H9 (cell line): ENCODE measurements around the gene UPK3A. TPM values are rescaled to one million over a fixed set of nuclear protein-coding genes. Genes with fewer than 3 reads are reported as not detected.

Experiments
- DNase-seq: peaks from one replicate; pipeline ENCODE4 v3.0.0-alpha.2; 2017
- H2AFZ ChIP-seq: one replicate; pipeline ENCODE4 v1.6.1; 2013; ENCODE audit warnings: mild to moderate bottlenecking, low read length, control low read depth, moderate library complexity
- H2AK5ac ChIP-seq: 2 replicates; pipeline ENCODE4 v1.6.1; 2013; ENCODE audit warnings: low read length, control low read depth, mixed read lengths; ENCODE audit not compliant: insufficient read length
- H2BK120ac ChIP-seq: one replicate; pipeline ENCODE4 v1.6.1; 2013; ENCODE audit warnings: low read depth, mild to moderate bottlenecking, low read length, control low read depth, inconsistent platforms; ENCODE audit not compliant: poor library complexity, severe bottlenecking
- H2BK12ac ChIP-seq: 2 replicates; pipeline ENCODE4 v1.6.1; 2013; ENCODE audit warnings: low read length, control low read depth, mixed read lengths, low read depth; ENCODE audit not compliant: insufficient read length
- H2BK15ac ChIP-seq: 2 replicates; pipeline ENCODE4 v1.6.1; 2013; ENCODE audit warnings: low read depth, low read length, control low read depth
- H2BK20ac ChIP-seq: one replicate; pipeline ENCODE4 v1.6.1; 2013; ENCODE audit warnings: low read depth, mild to moderate bottlenecking, low read length, control low read depth, inconsistent platforms; ENCODE audit not compliant: poor library complexity, severe bottlenecking
- H2BK5ac ChIP-seq: 2 replicates; pipeline ENCODE4 v1.6.1; 2013; ENCODE audit warnings: low read length, control low read depth, mixed read lengths; ENCODE audit not compliant: insufficient read length
- H3K14ac ChIP-seq: 2 replicates; pipeline ENCODE4 v1.6.1; 2013; ENCODE audit warnings: low read length, control low read depth; ENCODE audit not compliant: insufficient read depth
- H3K18ac ChIP-seq: 2 replicates; pipeline ENCODE4 v1.6.1; 2013; ENCODE audit warnings: low read depth, mild to moderate bottlenecking, mixed read lengths, low read length, control low read depth; ENCODE audit not compliant: insufficient read length
- H3K23ac ChIP-seq: 2 replicates; pipeline ENCODE4 v1.6.1; 2013; ENCODE audit warnings: low read length, control low read depth, mixed read lengths, low read depth; ENCODE audit not compliant: insufficient read length
- H3K23me2 ChIP-seq: 2 replicates; pipeline ENCODE4 v1.6.1; 2013; ENCODE audit warnings: low read depth, mild to moderate bottlenecking, mixed read lengths, low read length, control low read depth; ENCODE audit not compliant: insufficient read length, poor library complexity, severe bottlenecking
- H3K27ac ChIP-seq: 2 replicates; pipeline ENCODE4 v1.5.1; 2013; ENCODE audit warnings: low read length, control low read depth, mixed read lengths, low read depth; ENCODE audit not compliant: insufficient read length
- H3K27me3 ChIP-seq: 2 replicates; pipeline ENCODE4 v1.6.1; 2013; ENCODE audit warnings: low read length, control low read depth, inconsistent platforms; ENCODE audit not compliant: insufficient read depth
- H3K4ac ChIP-seq: 2 replicates; pipeline ENCODE4 v1.6.1; 2013; ENCODE audit warnings: low read depth, mild to moderate bottlenecking, control low read depth, inconsistent platforms, low read length, moderate library complexity
- H3K4me1 ChIP-seq: 2 replicates; pipeline ENCODE4 v1.6.1; 2013; ENCODE audit warnings: low read length, control low read depth, inconsistent platforms; ENCODE audit not compliant: insufficient read depth
- H3K4me2 ChIP-seq: 2 replicates; pipeline ENCODE4 v1.6.1; 2013; ENCODE audit warnings: low read length, control low read depth, mixed read lengths; ENCODE audit not compliant: insufficient read length, insufficient read depth
- H3K56ac ChIP-seq: 2 replicates; pipeline ENCODE4 v1.6.1; 2013; ENCODE audit warnings: low read depth, mild to moderate bottlenecking, mixed read lengths, low read length, control low read depth; ENCODE audit not compliant: insufficient read length
- H3K79me1 ChIP-seq: 2 replicates; pipeline ENCODE4 v1.6.1; 2013; ENCODE audit warnings: low read depth, mild to moderate bottlenecking, moderate library complexity, low read length, control low read depth, inconsistent platforms; ENCODE audit not compliant: insufficient read depth, poor library complexity, severe bottlenecking
- H3K79me2 ChIP-seq: 2 replicates; pipeline ENCODE4 v1.6.1; 2013; ENCODE audit warnings: low read length, control low read depth, inconsistent platforms; ENCODE audit not compliant: insufficient read depth
- H3K9ac ChIP-seq: 2 replicates; pipeline ENCODE4 v1.6.1; 2013; ENCODE audit warnings: low read length, control low read depth, mixed read lengths; ENCODE audit not compliant: insufficient read length; ENCODE audit errors: extremely low read depth
- H3K9me3 ChIP-seq: one replicate; pipeline ENCODE4 v1.6.1; 2013; ENCODE audit warnings: low read depth, low read length, inconsistent platforms; ENCODE audit not compliant: control insufficient read depth
- H3T11ph ChIP-seq: one replicate; pipeline ENCODE4 v1.6.1; 2013; ENCODE audit warnings: mild to moderate bottlenecking, low read length, control low read depth, inconsistent platforms
- H4K20me1 ChIP-seq: one replicate; pipeline ENCODE4 v1.6.1; 2013; ENCODE audit not compliant: control insufficient read depth, insufficient read length, insufficient read depth
- H4K5ac ChIP-seq: 2 replicates; pipeline ENCODE4 v1.6.1; 2013; ENCODE audit warnings: low read depth, mild to moderate bottlenecking, mixed read lengths, low read length, control low read depth; ENCODE audit not compliant: insufficient read length
- H4K8ac ChIP-seq: replicated peaks from 2 replicates; pipeline ENCODE4 v1.6.1; 2013; ENCODE audit warnings: low read length, control low read depth, mixed read lengths, low read depth; ENCODE audit not compliant: insufficient read length
- H4K91ac ChIP-seq: 2 replicates; pipeline ENCODE4 v1.6.1; 2013; ENCODE audit warnings: low read depth, mild to moderate bottlenecking, moderate library complexity, mixed read lengths, low read length, control low read depth; ENCODE audit not compliant: insufficient read length
- H3K27ac Mint-ChIP-seq, 3 experiments: 2 replicates in 2 of 3; 3 replicates in 1 of 3; pipeline ENCODE4 v1.8.0; 2020 to 2021; ENCODE audit warnings: mixed read lengths in 3 of 3, mild to moderate bottlenecking in 1 of 3, moderate library complexity in 1 of 3
- H3K27me3 Mint-ChIP-seq: 2 replicates; pipeline ENCODE4 v1.8.0; 2021; ENCODE audit warnings: low read depth, mild to moderate bottlenecking, moderate library complexity, mixed read lengths
- H3K36me3 Mint-ChIP-seq, 3 experiments: 2 replicates in 2 of 3; 3 replicates in 1 of 3; pipeline ENCODE4 v1.8.0; 2020 to 2021; ENCODE audit warnings: low read depth in 3 of 3, mixed read lengths in 3 of 3; ENCODE audit not compliant: insufficient read depth in 1 of 3
- H3K4me1 Mint-ChIP-seq, 2 experiments: 2 replicates each; pipeline ENCODE4 v1.8.0; 2020; ENCODE audit warnings: mixed read lengths in 2 of 2
- H3K4me3 Mint-ChIP-seq, 2 experiments: 2 replicates in 1 of 2; 3 replicates in 1 of 2; pipeline ENCODE4 v1.8.0; 2020 to 2021; ENCODE audit warnings: mild to moderate bottlenecking in 2 of 2, mixed read lengths in 2 of 2, moderate library complexity in 1 of 2
- H3K9me3 Mint-ChIP-seq, 2 experiments: 2 replicates in 1 of 2; 3 replicates in 1 of 2; pipeline ENCODE4 v1.8.0; 2020; ENCODE audit warnings: mild to moderate bottlenecking in 2 of 2, mixed read lengths in 2 of 2, moderate library complexity in 1 of 2
- WGBS: extraction: QIAGEN DNeasy Blood & Tissue Kit; methylation state at CpG from one replicate; pipeline ENCODE4 v1.1.7; 2013; ENCODE audit warnings: missing lambda C conversion rate, low lambda C conversion rate, mixed read lengths; ENCODE audit not compliant: insufficient read length; ENCODE audit errors: extremely low coverage; 5-methylcytosine and 5-hydroxymethylcytosine counted together
- total RNA-seq: library from RNA; stranded (reverse); gene quantifications from 2 replicates; pipeline ENCODE4 v1.2.1, GENCODE V29; 2021
- TF ChIP-seq, protein P1 (sequence below): fragments of 200-600 bp; sonication (generic); conservative IDR thresholded peaks from 3 replicates; pipeline ENCODE4 v1.8.0; 2021; ENCODE audit warnings: antibody characterized with exemption, mild to moderate bottlenecking

UPK3A gene
- total RNA-seq, 1 experiment from 2014 or later = not detected

GRCh38 chr22:45323695-45324094 is 38.9 kb downstream of the UPK3A start:
- Histone ChIP-seq H3K27ac (no peak overlapping the region), H3K9me3 (no peaks in the 10 kb centered on the region), H2BK5ac (no peak overlapping the region), H2BK120ac (no peak overlapping the region), H3K9ac (no peak overlapping the region), H3K56ac (no peak overlapping the region), H2BK20ac (no peak overlapping the region), H4K8ac (no peak overlapping the region), H3K23ac (no peak overlapping the region), H3K27me3 (no peaks in the 10 kb centered on the region), H2AK5ac (no peak overlapping the region), H3T11ph (no peak overlapping the region), H2BK15ac (no peak overlapping the region), H3K4me1 (no peaks in the 10 kb centered on the region), H3K79me2 (no peaks in the 10 kb centered on the region), H4K5ac (no peak overlapping the region), H3K14ac (no peak overlapping the region), H3K4ac (no peak overlapping the region), H4K91ac (no peak overlapping the region), H3K79me1 (peaks cover 5% of the 10 kb centered on the region), H2BK12ac (no peak overlapping the region), H3K23me2 (no peaks in the 10 kb centered on the region), H4K20me1 (no peaks in the 10 kb centered on the region), H3K18ac (no peak overlapping the region), H3K4me2 (no peak overlapping the region), H2AFZ (no peak overlapping the region)
- Mint-ChIP-seq H3K36me3 (peaks cover 23 to 48% (median 44%) of the 10 kb centered on the region in 3 experiments; a peak in 6 of 7 replicates), H3K27ac (no peak overlapping the region), H3K9me3 (no peaks in the 10 kb centered on the region), H3K27me3 (no peaks in the 10 kb centered on the region), H3K4me1 (peaks cover 7 to 12% of the 10 kb centered on the region in 2 experiments), H3K4me3 (no peak overlapping the region)
- TF ChIP-seq, protein P1, sequence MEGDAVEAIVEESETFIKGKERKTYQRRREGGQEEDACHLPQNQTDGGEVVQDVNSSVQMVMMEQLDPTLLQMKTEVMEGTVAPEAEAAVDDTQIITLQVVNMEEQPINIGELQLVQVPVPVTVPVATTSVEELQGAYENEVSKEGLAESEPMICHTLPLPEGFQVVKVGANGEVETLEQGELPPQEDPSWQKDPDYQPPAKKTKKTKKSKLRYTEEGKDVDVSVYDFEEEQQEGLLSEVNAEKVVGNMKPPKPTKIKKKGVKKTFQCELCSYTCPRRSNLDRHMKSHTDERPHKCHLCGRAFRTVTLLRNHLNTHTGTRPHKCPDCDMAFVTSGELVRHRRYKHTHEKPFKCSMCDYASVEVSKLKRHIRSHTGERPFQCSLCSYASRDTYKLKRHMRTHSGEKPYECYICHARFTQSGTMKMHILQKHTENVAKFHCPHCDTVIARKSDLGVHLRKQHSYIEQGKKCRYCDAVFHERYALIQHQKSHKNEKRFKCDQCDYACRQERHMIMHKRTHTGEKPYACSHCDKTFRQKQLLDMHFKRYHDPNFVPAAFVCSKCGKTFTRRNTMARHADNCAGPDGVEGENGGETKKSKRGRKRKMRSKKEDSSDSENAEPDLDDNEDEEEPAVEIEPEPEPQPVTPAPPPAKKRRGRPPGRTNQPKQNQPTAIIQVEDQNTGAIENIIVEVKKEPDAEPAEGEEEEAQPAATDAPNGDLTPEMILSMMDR = no peak
- DNase-seq = no peak
- WGBS = no CpG with 5 or more reads among the region's 7 CpGs
